HL-60/S4 (cell line): ENCODE data around the gene WDCP.
"Not testable (repeated sequence)": the region's sequence is repeated elsewhere in the genome, so short reads cannot be mapped to it uniquely, and the experiment has no call there.

Experiments
- in situ Hi-C: fragments of 300-500 bp; cut with MboI; formaldehyde crosslinking; loops from 2 replicates; pipeline ENCODE4 v1.14.3; 2022; ENCODE audit warnings: low sequenced_read_pairs

The WDCP gene

GRCh38 chr2:24046930-24047702 lies at the start of gene WDCP:
TSS of gene WDCP (minus strand) at chr2:24047391. CDS start at chr2:24039494, 7,897 bp downstream.
- in situ Hi-C loops, result no loop called here

- in situ Hi-C loops, result not testable (repeated sequence)
Observed at GRCh38 chr2:24095171-24095677, 48.0 kb upstream of the WDCP start.

- in situ Hi-C loops, result not testable (repeated sequence)
Observed at GRCh38 chr2:24093270-24093669, 46.1 kb upstream of the WDCP start.

- in situ Hi-C loops, result no loop called here
Observed at GRCh38 chr2:24088821-24089359, 41.7 kb upstream of the WDCP start.

- in situ Hi-C loops, result no loop called here
Observed at GRCh38 chr2:24087032-24087431, 39.8 kb upstream of the WDCP start.

- in situ Hi-C loops, result no loop called here
Observed at GRCh38 chr2:24086241-24086640, 39.0 kb upstream of the WDCP start.

GRCh38 chr2:24085200-24085489 lies 38.0 kb upstream of the WDCP start:
- in situ Hi-C loops, result no loop called here

- in situ Hi-C loops, result no loop called here
Observed at GRCh38 chr2:24084386-24085199, 37.4 kb upstream of the WDCP start, which contains the start of gene TP53I3. TSS of gene TP53I3 (minus strand) at chr2:24084834. CDS start at chr2:24084326, 508 bp downstream.

- in situ Hi-C loops, result no loop called here
Observed at GRCh38 chr2:24083567-24084385, 36.6 kb upstream of the WDCP start.

GRCh38 chr2:24082787-24083566 lies 35.8 kb upstream of the WDCP start:
- in situ Hi-C loops, result no loop called here

GRCh38 chr2:24080701-24081100 lies 33.5 kb upstream of the WDCP start:
- in situ Hi-C loops, result no loop called here

- in situ Hi-C loops, result no loop called here
Observed at GRCh38 chr2:24077879-24078278, 30.7 kb upstream of the WDCP start.

GRCh38 chr2:24077535-24077877 lies 30.3 kb upstream of the WDCP start:
- in situ Hi-C loops, result no loop called here

GRCh38 chr2:24076849-24077534 lies 29.8 kb upstream of the WDCP start:
- in situ Hi-C loops, result no loop called here

GRCh38 chr2:24075915-24076848 lies 29.0 kb upstream of the WDCP start, which contains the start of gene SF3B6:
TSS of gene SF3B6 (minus strand) at chr2:24076326. CDS start at chr2:24076229, 97 bp downstream.
- in situ Hi-C loops, result no loop called here

GRCh38 chr2:24075259-24075658 lies 28.1 kb upstream of the WDCP start:
- in situ Hi-C loops, result no loop called here

- in situ Hi-C loops, result no loop called here
Observed at GRCh38 chr2:24073816-24074215, 26.6 kb upstream of the WDCP start.

GRCh38 chr2:24072259-24072658 lies 25.1 kb upstream of the WDCP start:
- in situ Hi-C loops, result no loop called here
